Fibroblast of peridontal ligament (primary cell): Measurements from ENCODE around the gene PLET1.
"Not testable (repeated sequence)": the region's sequence is repeated elsewhere in the genome, so short reads cannot be mapped to it uniquely, and the experiment has no call there.

Source experiments
- DNase-seq: peaks from one replicate; pipeline ENCODE4 v3.0.0-alpha.2; 2010; ENCODE audit errors: extremely low read depth

Gene PLET1

DNA sequence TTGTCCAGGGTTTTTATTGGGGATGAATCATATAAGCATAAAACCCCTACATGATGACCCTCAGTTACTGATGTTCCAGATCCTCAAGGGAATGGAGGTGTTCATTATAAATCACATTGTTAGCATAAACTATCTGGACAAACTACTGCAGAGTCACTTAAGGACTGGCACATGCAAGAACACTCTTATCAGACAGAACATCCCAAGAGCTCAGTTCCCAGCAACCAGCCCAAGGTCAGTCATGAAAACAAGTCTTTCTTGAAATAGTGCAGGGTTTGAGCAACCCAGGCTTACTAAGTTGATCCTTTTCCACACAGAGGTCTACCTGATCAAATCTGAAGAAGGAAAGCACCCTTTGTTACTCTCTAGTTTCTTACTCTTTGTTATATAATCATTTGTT, 48.0 kb downstream of the PLET1 start:
- DNase-seq = no peak

DNA sequence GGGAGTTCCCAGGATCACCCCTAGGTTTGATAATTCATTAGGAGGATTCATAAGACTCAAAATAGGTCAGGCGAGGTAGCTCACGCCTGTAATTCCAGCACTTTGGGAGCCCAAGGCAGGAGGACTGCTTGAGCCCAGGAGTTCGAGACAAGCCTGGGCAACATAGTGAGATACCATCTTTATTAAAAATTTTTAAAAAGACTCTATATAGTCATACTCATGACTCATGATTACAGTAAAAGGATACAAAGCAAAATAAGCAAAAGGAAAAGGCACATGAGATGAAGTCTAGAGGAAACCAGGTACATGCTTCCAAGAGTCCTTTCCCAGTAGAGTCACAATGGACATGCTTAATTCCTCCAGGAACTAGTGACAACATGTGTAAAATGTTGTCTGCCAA, 48.4 kb downstream of the PLET1 start:
- DNase-seq = no peak

GRCh38 chr11:112211536-112211935, 49.1 kb downstream of the PLET1 start:
- DNase-seq = no peak

DNA sequence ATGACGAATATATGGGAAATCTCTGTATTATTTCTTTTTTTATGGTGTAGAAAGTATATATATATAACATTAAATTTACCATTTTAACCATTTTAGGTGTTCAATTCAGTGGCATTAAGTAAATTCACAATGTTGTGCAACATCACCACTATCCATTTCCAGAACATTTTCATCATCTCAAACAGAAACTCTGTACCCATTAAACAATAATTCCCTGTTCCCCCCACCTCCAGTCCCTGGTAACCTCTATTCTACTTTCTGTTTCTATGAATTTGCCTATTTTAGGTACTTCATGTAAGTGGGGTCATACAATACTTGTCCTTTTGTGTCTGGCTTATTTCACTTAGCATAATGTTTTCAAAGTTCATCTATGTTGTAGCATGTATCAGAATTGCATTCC, 49.8 kb downstream of the PLET1 start:
- no peak for DNase-seq

DNA sequence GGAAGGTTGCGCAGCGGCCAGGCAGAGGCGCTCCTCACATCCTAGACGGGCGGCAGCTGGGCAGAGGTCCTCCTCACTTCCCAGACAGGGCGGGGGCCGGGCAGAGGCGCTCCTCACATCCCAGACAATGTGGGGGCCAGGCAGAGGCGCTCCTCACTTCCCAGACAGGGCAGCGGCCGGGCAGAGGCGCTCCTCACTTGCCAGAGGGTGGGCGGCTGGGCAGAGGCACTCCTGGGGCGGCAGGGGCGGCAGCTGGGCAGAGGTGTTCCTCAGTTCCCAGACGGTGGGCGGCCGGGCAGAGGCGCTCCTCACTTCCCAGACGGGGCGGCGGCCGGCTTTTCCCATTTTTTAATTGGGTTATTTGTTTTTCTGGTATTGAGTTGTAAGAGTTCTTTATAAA, 54.6 kb downstream of the PLET1 start:
- DNase-seq = no peak

GRCh38 chr11:112200252-112200651, 60.4 kb downstream of the PLET1 start:
- DNase-seq = no peak

DNA sequence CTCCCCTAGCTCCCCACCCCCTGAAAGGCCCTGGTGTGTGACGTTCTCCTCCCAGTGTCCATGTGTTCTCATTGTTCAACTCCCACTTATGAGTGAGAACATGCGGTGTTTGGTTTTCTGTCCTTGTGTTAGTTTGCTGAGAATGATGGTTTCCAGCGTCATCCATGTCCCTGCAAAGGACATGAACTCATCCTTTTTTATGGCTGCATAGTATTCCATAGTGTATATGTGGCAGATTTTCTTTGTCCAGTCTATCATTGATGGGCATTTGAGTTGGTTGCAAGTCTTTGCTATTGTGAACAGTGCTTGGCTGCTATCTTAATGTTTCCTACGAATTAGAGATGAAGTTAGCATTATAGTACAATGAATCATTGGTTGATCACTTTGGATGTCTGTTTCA, 61.6 kb downstream of the PLET1 start:
- DNase-seq = not testable (repeated sequence)
